CD14-positive monocyte (primary cell): ENCODE measurements around the gene HCAR2. TPM values are rescaled to one million over a fixed set of nuclear protein-coding genes. Genes with fewer than 3 reads are reported as not detected.

Experiments used
- DNase-seq, 3 donors: peaks; one replicate each; pipeline ENCODE4 v3.0.0-alpha.2; 2011 to 2022
- H2AFZ ChIP-seq: 2 replicates; pipeline ENCODE4 v1.6.0; 2012; ENCODE audit warnings: mild to moderate bottlenecking, low read depth, low read length, inconsistent platforms; ENCODE audit not compliant: insufficient read depth, poor library complexity, severe bottlenecking
- H3K27ac ChIP-seq, 2 donors: 1 replicate in 1 of 2; 2 replicates in 1 of 2; pipeline ENCODE4 v1.5.1; 2012 to 2013; ENCODE audit warnings: low read length in 2 of 2, control low read depth in 1 of 2, inconsistent platforms in 1 of 2, low read depth in 1 of 2, mild to moderate bottlenecking in 1 of 2
- H3K27me3 ChIP-seq, 2 donors: one replicate each; pipeline versions ENCODE4 v1.6.0 to v1.6.1; 2011 to 2013; ENCODE audit warnings: low read length in 2 of 2; ENCODE audit not compliant: control insufficient read depth in 2 of 2, insufficient read depth in 2 of 2
- H3K36me3 ChIP-seq, 2 donors: replicated peaks in 1 of 2; 1 replicate in 1 of 2; 2 replicates in 1 of 2; pipeline versions ENCODE4 v1.5.1 to v1.6.1; 2012 to 2013; ENCODE audit warnings: low read length in 2 of 2, control low read depth in 1 of 2, inconsistent platforms in 1 of 2, mild to moderate bottlenecking in 1 of 2; ENCODE audit not compliant: insufficient read depth in 2 of 2, control insufficient read depth in 1 of 2
- H3K4me1 ChIP-seq, 2 donors: 1 replicate in 1 of 2; 2 replicates in 1 of 2; pipeline versions ENCODE4 v1.5.1 to v1.6.1; 2012 to 2013; ENCODE audit warnings: low read length in 2 of 2, control low read depth in 1 of 2, inconsistent platforms in 1 of 2, mild to moderate bottlenecking in 1 of 2, moderate library complexity in 1 of 2; ENCODE audit not compliant: insufficient read depth in 2 of 2, control insufficient read depth in 1 of 2
- H3K4me2 ChIP-seq: replicated peaks from 2 replicates; pipeline ENCODE3; 2012; ENCODE audit warnings: low read length, moderate library complexity, mild to moderate bottlenecking; ENCODE audit not compliant: poor library complexity, severe bottlenecking; ENCODE audit errors: extremely low read depth
- H3K4me3 ChIP-seq, 3 experiments: fragments of 200-600 bp in 1 of 3; sonication (generic) in 1 of 3; replicated peaks in 1 of 3; 1 replicate in 2 of 3; 2 replicates in 1 of 3; pipeline ENCODE4 v1.5.1; 2011 to 2013; ENCODE audit warnings: low read length in 3 of 3, mild to moderate bottlenecking in 3 of 3, control low read depth in 2 of 3, low read depth in 2 of 3, inconsistent platforms in 1 of 3, moderate library complexity in 1 of 3
- H3K79me2 ChIP-seq: 2 replicates; pipeline ENCODE4 v1.6.0; 2012; ENCODE audit warnings: mild to moderate bottlenecking, control low read depth, inconsistent platforms, low read length, moderate library complexity; ENCODE audit not compliant: insufficient read depth
- H3K9ac ChIP-seq: 2 replicates; pipeline ENCODE4 v1.6.0; 2017; ENCODE audit warnings: low read length, mild to moderate bottlenecking; ENCODE audit not compliant: insufficient read depth, poor library complexity, severe bottlenecking
- H3K9me3 ChIP-seq, 2 donors: replicated peaks in 1 of 2; 1 replicate in 1 of 2; 2 replicates in 1 of 2; pipeline versions ENCODE4 v1.5.1 to v1.6.1; 2012 to 2013; ENCODE audit warnings: low read length in 2 of 2, control low read depth in 1 of 2; ENCODE audit not compliant: control insufficient read depth in 1 of 2, insufficient read depth in 1 of 2
- H4K20me1 ChIP-seq: 2 replicates; pipeline ENCODE4 v1.6.0; 2012; ENCODE audit warnings: mild to moderate bottlenecking, low read length, control low read depth, moderate library complexity; ENCODE audit not compliant: insufficient read depth
- H3K27ac Mint-ChIP-seq, 7 donors: one replicate each; pipeline ENCODE4 v1.8.0; 2020; ENCODE audit warnings: mild to moderate bottlenecking in 7 of 7, mixed read lengths in 7 of 7, moderate library complexity in 6 of 7, inconsistent platforms in 2 of 7
- H3K27me3 Mint-ChIP-seq, 3 donors: one replicate each; pipeline ENCODE4 v1.8.0; 2021 to 2022; ENCODE audit warnings: low read depth in 3 of 3, mild to moderate bottlenecking in 3 of 3, mixed read lengths in 3 of 3, moderate library complexity in 3 of 3, inconsistent platforms in 1 of 3
- H3K36me3 Mint-ChIP-seq, 2 donors: one replicate each; pipeline ENCODE4 v1.8.0; 2020; ENCODE audit warnings: mixed read lengths in 2 of 2, inconsistent platforms in 1 of 2, mild to moderate bottlenecking in 1 of 2
- H3K4me1 Mint-ChIP-seq: one replicate; pipeline ENCODE4 v1.8.0; 2020; ENCODE audit warnings: mild to moderate bottlenecking, mixed read lengths
- H3K4me3 Mint-ChIP-seq, 2 donors: one replicate each; pipeline ENCODE4 v1.8.0; 2020; ENCODE audit warnings: mild to moderate bottlenecking in 2 of 2, mixed read lengths in 2 of 2, moderate library complexity in 1 of 2
- H3K9me3 Mint-ChIP-seq, 7 donors: one replicate each; pipeline ENCODE4 v1.8.0; 2020 to 2022; ENCODE audit warnings: mixed read lengths in 7 of 7, mild to moderate bottlenecking in 6 of 7, moderate library complexity in 6 of 7, inconsistent platforms in 2 of 7
- WGBS: methylation state at CpG from one replicate; pipeline ENCODE4 v1.1.5; 2013; ENCODE audit warnings: missing lambda C conversion rate; ENCODE audit not compliant: insufficient coverage; 5-methylcytosine and 5-hydroxymethylcytosine counted together
- intact Hi-C, 2 donors: fragments of 100-400 bp; cut with micrococcal nuclease; formaldehyde crosslinking; loops; one replicate each; pipeline versions ENCODE4 v1.15.0 to v1.15.1; 2023
- polyA plus RNA-seq, 3 donors: library from polyadenylated mRNA; depleted of rRNA in 1 of 3; unstranded in 2 of 3; stranded (reverse) in 1 of 3; fragments of 300-500 nt in 2 of 3; fragments of >200 nt in 1 of 3; fragmentation: Illumina TruSeq in 2 of 3; gene quantifications; 1 replicate in 2 of 3; 2 replicates in 1 of 3; pipeline ENCODE4 v1.2.3, GENCODE V29; 2012 to 2021
- TF ChIP-seq, protein P1 (sequence below): fragments of 200-600 bp; IDR thresholded peaks from one replicate; pipeline ENCODE4 v1.8.0; 2022; ENCODE audit warnings: antibody characterized with exemption, mild to moderate bottlenecking

Gene HCAR2
- polyA plus RNA-seq, 3 donors, result 8.1 to 31.2 (median 13.0) TPM

DNA sequence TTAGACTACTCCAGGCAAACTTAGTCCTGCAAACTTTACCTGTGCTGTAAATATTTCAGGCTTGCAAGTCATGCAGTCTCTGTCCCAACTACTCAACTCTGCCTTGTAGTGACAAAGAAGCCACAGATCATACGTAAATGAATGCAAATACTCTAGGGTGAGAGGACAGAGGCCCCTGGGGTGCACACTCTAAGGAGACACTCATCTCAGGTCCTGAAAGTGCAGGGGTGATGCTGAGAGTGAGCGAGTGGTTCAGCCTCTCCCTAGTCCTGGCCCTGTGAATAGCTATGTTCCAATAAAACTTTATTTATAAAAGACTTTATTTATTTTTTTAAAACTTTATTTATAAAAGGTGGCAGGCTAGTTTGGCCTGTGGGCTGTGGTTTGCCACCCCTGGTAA lies 34.9 kb downstream of the HCAR2 start:
- peaks cover 0 to 5% (median 2%) of the 10 kb centered on the region in 3 donors for H3K27me3 Mint-ChIP-seq
- Histone ChIP-seq H3K4me2 (no peak overlapping the region), H3K4me1 (no peaks in the 10 kb centered on the region), H3K79me2 (no peaks in the 10 kb centered on the region), H4K20me1 (no peaks in the 10 kb centered on the region), H2AFZ (no peak overlapping the region), H3K4me3 (no peak overlapping the region), H3K9ac (no peak overlapping the region), H3K27ac (no peak overlapping the region), H3K9me3 (no peaks in the 10 kb centered on the region), H3K36me3 (no peaks in the 10 kb centered on the region), H3K27me3 (no peaks in the 10 kb centered on the region)
- no peak overlapping the region for H3K4me3 Mint-ChIP-seq
- H3K4me1 Mint-ChIP-seq, result peaks cover 3% of the 10 kb centered on the region
- H3K27ac Mint-ChIP-seq, result no peak overlapping the region
- intact Hi-C loops, result no loop called here
- TF ChIP-seq, protein P1, sequence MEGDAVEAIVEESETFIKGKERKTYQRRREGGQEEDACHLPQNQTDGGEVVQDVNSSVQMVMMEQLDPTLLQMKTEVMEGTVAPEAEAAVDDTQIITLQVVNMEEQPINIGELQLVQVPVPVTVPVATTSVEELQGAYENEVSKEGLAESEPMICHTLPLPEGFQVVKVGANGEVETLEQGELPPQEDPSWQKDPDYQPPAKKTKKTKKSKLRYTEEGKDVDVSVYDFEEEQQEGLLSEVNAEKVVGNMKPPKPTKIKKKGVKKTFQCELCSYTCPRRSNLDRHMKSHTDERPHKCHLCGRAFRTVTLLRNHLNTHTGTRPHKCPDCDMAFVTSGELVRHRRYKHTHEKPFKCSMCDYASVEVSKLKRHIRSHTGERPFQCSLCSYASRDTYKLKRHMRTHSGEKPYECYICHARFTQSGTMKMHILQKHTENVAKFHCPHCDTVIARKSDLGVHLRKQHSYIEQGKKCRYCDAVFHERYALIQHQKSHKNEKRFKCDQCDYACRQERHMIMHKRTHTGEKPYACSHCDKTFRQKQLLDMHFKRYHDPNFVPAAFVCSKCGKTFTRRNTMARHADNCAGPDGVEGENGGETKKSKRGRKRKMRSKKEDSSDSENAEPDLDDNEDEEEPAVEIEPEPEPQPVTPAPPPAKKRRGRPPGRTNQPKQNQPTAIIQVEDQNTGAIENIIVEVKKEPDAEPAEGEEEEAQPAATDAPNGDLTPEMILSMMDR, result no peak
- WGBS, result no CpG with 5 or more reads among the region's 2 CpGs
- no peaks in the 10 kb centered on the region for H3K36me3 Mint-ChIP-seq
- peaks cover 0 to 3% (median 0%) of the 10 kb centered on the region in 7 donors for H3K9me3 Mint-ChIP-seq
- DNase-seq, result no peak

DNA sequence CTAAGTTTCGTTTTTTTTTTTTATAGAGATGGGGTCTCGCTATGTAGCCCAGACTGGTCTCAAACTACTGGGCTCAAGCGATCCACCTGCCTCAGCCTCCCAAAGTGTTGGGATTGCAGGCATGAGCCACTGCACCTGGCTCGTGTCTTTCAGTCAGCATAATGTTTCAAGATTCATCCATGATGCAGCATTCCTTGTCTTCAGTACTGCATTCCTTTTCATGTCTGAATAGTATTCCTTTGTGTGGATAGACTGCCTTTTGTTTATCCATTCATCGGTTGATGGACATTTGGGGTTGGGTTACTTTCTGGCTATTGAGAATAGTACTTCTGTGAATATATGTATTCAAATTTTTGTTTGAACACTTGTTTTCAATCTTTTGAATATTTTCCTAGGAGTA lies 37.4 kb downstream of the HCAR2 start:
- no peak overlapping the region for H2AFZ ChIP-seq
- H3K4me3 Mint-ChIP-seq, result no peak overlapping the region
- no peaks in the 10 kb centered on the region for H3K36me3 Mint-ChIP-seq
- intact Hi-C loops, result no loop called here
- H3K27me3 ChIP-seq, result no peaks in the 10 kb centered on the region
- H3K4me1 ChIP-seq, result no peaks in the 10 kb centered on the region
- no peaks in the 10 kb centered on the region for H4K20me1 ChIP-seq
- H3K36me3 ChIP-seq, result no peaks in the 10 kb centered on the region
- peaks cover 0 to 3% (median 0%) of the 10 kb centered on the region in 7 donors for H3K9me3 Mint-ChIP-seq
- peaks cover 3% of the 10 kb centered on the region for H3K4me1 Mint-ChIP-seq
- no peak for DNase-seq
- no peaks in the 10 kb centered on the region for H3K9me3 ChIP-seq
- WGBS, result 95% methylated on average over 4 of the region's 5 CpGs
- TF ChIP-seq, protein P1, result no peak
- H3K27ac Mint-ChIP-seq, result no peak overlapping the region
- H3K27ac ChIP-seq, result no peak overlapping the region
- H3K4me2 ChIP-seq, result no peak overlapping the region
- no peak overlapping the region for H3K4me3 ChIP-seq
- no peaks in the 10 kb centered on the region for H3K79me2 ChIP-seq
- no peak overlapping the region for H3K9ac ChIP-seq
- peaks cover 2 to 8% (median 4%) of the 10 kb centered on the region in 3 donors for H3K27me3 Mint-ChIP-seq
